HepG2 (cell line): Measurements from ENCODE around the gene PLXNB2. TPM values are rescaled to one million over a fixed set of nuclear protein-coding genes. Genes with fewer than 3 reads are reported as not detected.

Source experiments
- EED ChIP-seq: sonication (generic); formaldehyde crosslinking; IDR thresholded peaks from 2 replicates; pipeline ENCODE4 v1.5.0; 2020; ENCODE audit warnings: mild to moderate bottlenecking, missing genetic modification reagents
- ELF1 ChIP-seq: sonication (generic); formaldehyde crosslinking; IDR thresholded peaks from 2 replicates; pipeline ENCODE4 v1.4.0; 2020; ENCODE audit warnings: missing genetic modification reagents
- FOXK2 ChIP-seq: fragments of 450-650 bp; IDR thresholded peaks from 2 replicates; pipeline ENCODE4 v1.6.1; 2016
- HHEX ChIP-seq: IDR thresholded peaks from 2 replicates; pipeline ENCODE4 v1.6.1; 2016; ENCODE audit warnings: control low read depth
- HOXA7 ChIP-seq: sonication (generic); formaldehyde crosslinking; IDR thresholded peaks from 2 replicates; pipeline ENCODE4 v1.8.1; 2022; ENCODE audit warnings: mild to moderate bottlenecking, missing genetic modification reagents, moderate library complexity
- KLF16 ChIP-seq, 2 experiments: sonication (generic) in 1 of 2; formaldehyde crosslinking in 1 of 2; IDR thresholded peaks; 2 replicates each; pipeline versions ENCODE4 v1.6.1 to v1.8.0; 2016 to 2023; ENCODE audit warnings: missing genetic modification reagents in 2 of 2, missing compliant biosample characterization in 1 of 2
- KLF9 ChIP-seq: IDR thresholded peaks from 2 replicates; pipeline ENCODE4 v1.6.1; 2016; ENCODE audit warnings: low read depth
- MEIS2 ChIP-seq: sonication (generic); formaldehyde crosslinking; IDR thresholded peaks from 2 replicates; pipeline ENCODE4 v1.9.0; 2021; ENCODE audit warnings: mild to moderate bottlenecking, missing genetic modification reagents
- NFAT5 ChIP-seq: sonication (generic); formaldehyde crosslinking; IDR thresholded peaks from 2 replicates; pipeline ENCODE4 v1.4.0; 2020; ENCODE audit warnings: missing genetic modification reagents
- POLR2AphosphoS2 ChIP-seq: IDR thresholded peaks from 2 replicates; pipeline ENCODE4 v1.6.1; 2011; ENCODE audit warnings: low read depth, low read length, improper control_type of control experiment
- POLR2G ChIP-seq: fragments of 200-400 bp; formaldehyde crosslinking; IDR thresholded peaks from 2 replicates; pipeline ENCODE4 v1.6.1; 2018; ENCODE audit warnings: mild to moderate bottlenecking, low read depth, low read length, moderate library complexity
- RBFOX2 ChIP-seq: fragments of 200-400 bp; formaldehyde crosslinking; IDR thresholded peaks from 2 replicates; pipeline ENCODE4 v1.6.1; 2017; ENCODE audit warnings: low read depth, mild to moderate bottlenecking, low read length
- SIX1 ChIP-seq: sonication (generic); formaldehyde crosslinking; IDR thresholded peaks from 2 replicates; pipeline ENCODE4 v1.4.0; 2020; ENCODE audit warnings: missing genetic modification reagents, borderline replicate concordance
- ZBTB25 ChIP-seq: IDR thresholded peaks from 2 replicates; pipeline ENCODE4 v1.6.1; 2018; ENCODE audit warnings: missing genetic modification reagents
- ZBTB3 ChIP-seq: sonication (generic); formaldehyde crosslinking; IDR thresholded peaks from 2 replicates; pipeline ENCODE4 v1.4.0; 2020; ENCODE audit warnings: low read depth, mild to moderate bottlenecking, moderate library complexity, missing genetic modification reagents, borderline replicate concordance
- ZBTB38 ChIP-seq: sonication (generic); formaldehyde crosslinking; IDR thresholded peaks from 2 replicates; pipeline ENCODE4 v1.5.1; 2020; ENCODE audit warnings: mild to moderate bottlenecking, missing genetic modification reagents
- ZBTB8A ChIP-seq: sonication (generic); formaldehyde crosslinking; IDR thresholded peaks from 2 replicates; pipeline ENCODE4 v1.4.0; 2020; ENCODE audit warnings: mild to moderate bottlenecking, low read depth, missing genetic modification reagents, borderline replicate concordance
- ZKSCAN1 ChIP-seq: fragments of 150-350 bp; IDR thresholded peaks from 2 replicates; pipeline ENCODE4 v1.6.1; 2014; ENCODE audit warnings: low read length
- ZNF124 ChIP-seq: sonication (generic); formaldehyde crosslinking; IDR thresholded peaks from 2 replicates; pipeline ENCODE4 v1.4.0; 2020; ENCODE audit warnings: missing genetic modification reagents
- ZNF432 ChIP-seq: sonication (generic); formaldehyde crosslinking; IDR thresholded peaks from 2 replicates; pipeline ENCODE4 v1.5.0; 2020; ENCODE audit warnings: missing genetic modification reagents, mild to moderate bottlenecking, borderline replicate concordance
- ZNF44 ChIP-seq: sonication (generic); formaldehyde crosslinking; IDR thresholded peaks from 2 replicates; pipeline ENCODE4 v1.5.1; 2020; ENCODE audit warnings: mild to moderate bottlenecking, missing genetic modification reagents
- ZNF530 ChIP-seq: sonication (generic); formaldehyde crosslinking; IDR thresholded peaks from 2 replicates; pipeline ENCODE4 v1.5.0; 2020; ENCODE audit warnings: low read depth, mild to moderate bottlenecking, missing genetic modification reagents
- ZNF546 ChIP-seq: sonication (generic); formaldehyde crosslinking; conservative IDR thresholded peaks from 2 replicates; pipeline ENCODE4 v1.8.1; 2023; ENCODE audit warnings: mild to moderate bottlenecking, missing genetic modification reagents
- ZNF749 ChIP-seq: sonication (generic); formaldehyde crosslinking; IDR thresholded peaks from 2 replicates; pipeline ENCODE4 v1.8.0; 2022; ENCODE audit warnings: mild to moderate bottlenecking, missing genetic modification reagents, moderate library complexity, borderline replicate concordance
- ZSCAN29 ChIP-seq: sonication (generic); formaldehyde crosslinking; conservative IDR thresholded peaks from 2 replicates; pipeline ENCODE4 v1.4.0; 2020; ENCODE audit warnings: mild to moderate bottlenecking, missing genetic modification reagents
- polyA plus RNA-seq, 8 experiments: library from polyadenylated mRNA; depleted of rRNA in 3 of 8; stranded (reverse) in 7 of 8; unstranded in 1 of 8; fragments of >200 nt; fragmentation: Illumina TruSeq in 4 of 8; extraction: Trizol in 4 of 8; gene quantifications; 2 replicates each; pipeline versions ENCODE4 v1.2.1 to v1.2.3, GENCODE V29; 2011 to 2016; ENCODE audit warnings: low read depth in 4 of 8, missing spikeins in 1 of 8, mixed read lengths in 1 of 8; ENCODE audit not compliant: insufficient read depth in 1 of 8
- total RNA-seq, 5 experiments: library from RNA; depleted of rRNA; stranded (reverse); fragments of >200 nt; fragmentation: Illumina TruSeq; extraction: Trizol; gene quantifications; 2 replicates each; pipeline ENCODE4 v1.2.3, GENCODE V29; 2016; ENCODE audit warnings: low read depth in 1 of 5

The PLXNB2 gene
- total and polyA plus RNA-seq, 2 of the 13 experiments (the other 11 are each of a cell fraction or from before 2014, with no cell fraction given) = 32.6 to 68.9 TPM

- TF ChIP-seq ZKSCAN1 = no peak
- no peak for TF ChIP-seq ZNF432 (CRISPR knock-in tag)
- no peak for TF ChIP-seq KLF9 (CRISPR knock-in tag)
- no peak for TF ChIP-seq MEIS2 (CRISPR knock-in tag)
- TF ChIP-seq ZNF546 = peak; percentile 39; the same call in 1 of the 2 replicates
- peak; percentile 32; the same call in 1 of the 2 replicates for TF ChIP-seq EED (CRISPR knock-in tag)
- peak; percentile 89 for TF ChIP-seq RBFOX2
- 0 out of 4 replicates have a peak, but pooled peaks have one; percentile 40 to 47 for TF ChIP-seq KLF16 (CRISPR knock-in tag; IDR thresholded peaks at IDR 0.05)
- TF ChIP-seq NFAT5 (CRISPR knock-in tag) = peak; percentile 27; the same call in 1 of the 2 replicates
- TF ChIP-seq HHEX (CRISPR knock-in tag) = no peak
- peak; percentile 64 for TF ChIP-seq ELF1 (CRISPR knock-in tag)
- peak; percentile 41; the same call in 1 of the 2 replicates for TF ChIP-seq ZNF749 (CRISPR knock-in tag)
- TF ChIP-seq HOXA7 = no peak
- no peak for TF ChIP-seq ZSCAN29
- TF ChIP-seq SIX1 = no peak
- TF ChIP-seq ZNF44 (CRISPR knock-in tag) = no peak
- TF ChIP-seq ZNF124 = no peak; the same call in 1 of the 2 replicates
- TF ChIP-seq POLR2G = peak; percentile 73
- no peak for TF ChIP-seq FOXK2
- 0 out of 2 replicates have a peak, but pooled peaks have one; percentile 25 for TF ChIP-seq ZBTB38
- TF ChIP-seq ZNF530 (CRISPR knock-in tag) = no peak
- TF ChIP-seq ZBTB3 (CRISPR knock-in tag) = 0 out of 2 replicates have a peak, but pooled peaks have one; percentile 33
- no peak for TF ChIP-seq ZBTB25 (CRISPR knock-in tag)
- TF ChIP-seq POLR2AphosphoS2 = no peak
- TF ChIP-seq ZBTB8A = no peak
Measured at GRCh38 chr22:50250555-50251476, 56.6 kb downstream of the PLXNB2 start, which contains the start of gene HDAC10 (continued).
